MCF 10A (cell line): ENCODE data around the gene SLC7A9. TPM values are rescaled to one million over a fixed set of nuclear protein-coding genes. Genes with fewer than 3 reads are reported as not detected.

ENCODE experiments used
- BruUV-seq: library from RNA; stranded (reverse); fragments of 400-500 nt; replicated peaks from 2 replicates; lab custom pipeline; 2021; lab: Mats Ljungman, UMichigan
- CTCF ChIA-PET: fragments of 300-600 bp; sonication (Branson Sonifier 250); formaldehyde crosslinking; extraction: SDS; loops from one replicate; lab custom pipeline; 2021; ENCODE audit warnings: antibody characterized with exemption, inconsistent platforms; lab: Yijun Ruan, JAX
- POLR2A ChIA-PET: fragments of 300-600, 350-650 bp; sonication (Branson Sonifier 250); formaldehyde crosslinking; extraction: SDS; loops from one replicate; lab custom pipeline; 2020; ENCODE audit warnings: antibody characterized with exemption, inconsistent platforms; lab: Yijun Ruan, JAX
- DNase-seq: peaks from one replicate; pipeline ENCODE4 v3.0.0-alpha.2; 2018; ENCODE audit not compliant: unreplicated experiment
- H3K27ac Mint-ChIP-seq: one replicate; pipeline ENCODE4 v1.8.0; 2022; ENCODE audit warnings: mild to moderate bottlenecking, low read depth, mixed read lengths; ENCODE audit not compliant: unreplicated experiment
- H3K27me3 Mint-ChIP-seq: one replicate; pipeline ENCODE4 v1.8.0; 2022; ENCODE audit warnings: mixed read lengths; ENCODE audit not compliant: insufficient read depth, unreplicated experiment
- H3K36me3 Mint-ChIP-seq: one replicate; pipeline ENCODE4 v1.8.0; 2022; ENCODE audit warnings: mild to moderate bottlenecking, moderate library complexity, mixed read lengths; ENCODE audit not compliant: insufficient read depth, unreplicated experiment
- H3K4me1 Mint-ChIP-seq: one replicate; pipeline ENCODE4 v1.8.0; 2022; ENCODE audit warnings: mixed read lengths; ENCODE audit not compliant: insufficient read depth, unreplicated experiment
- H3K4me3 Mint-ChIP-seq: one replicate; pipeline ENCODE4 v1.8.0; 2022; ENCODE audit warnings: mild to moderate bottlenecking, moderate library complexity, mixed read lengths; ENCODE audit not compliant: unreplicated experiment
- H3K9me3 Mint-ChIP-seq: one replicate; pipeline ENCODE4 v1.8.0; 2022; ENCODE audit warnings: mixed read lengths; ENCODE audit not compliant: unreplicated experiment
- intact Hi-C: fragments of 100-400 bp; cut with micrococcal nuclease; formaldehyde crosslinking; loops from 2 replicates; pipeline ENCODE4 v1.14.1; 2022
- total RNA-seq: library from RNA; stranded (reverse); gene quantifications from 2 replicates; pipeline ENCODE4 v1.2.3, GENCODE V29; 2022
- TF ChIP-seq, protein P1 (sequence below): fragments of 200-600 bp; IDR thresholded peaks from one replicate; pipeline ENCODE4 v1.8.0; 2022; ENCODE audit warnings: antibody characterized with exemption, mild to moderate bottlenecking; ENCODE audit not compliant: unreplicated experiment

The SLC7A9 gene
- total RNA-seq, 1 experiment from 2014 or later: not detected

GRCh38 chr19:32914879-32915660 is 45.5 kb upstream of the SLC7A9 start:
- ChIA-PET CTCF (interaction anchor here (0.6 to 0.9 kb wide), 4 partner anchors 13 to 56 kb away, joined by 3 to 6 read pairs (median 4); no protein-coding TSS in a partner anchor), POLR2A (interaction anchor here (0.6 kb wide), 1 partner anchor 8 kb away, joined by 5 read pairs; no protein-coding TSS in a partner anchor)
- no peaks in the 10 kb centered on the region for H3K4me1 Mint-ChIP-seq
- intact Hi-C loops: no loop called here
- H3K9me3 Mint-ChIP-seq: no peaks in the 10 kb centered on the region
- H3K27me3 Mint-ChIP-seq: no peaks in the 10 kb centered on the region
- peak; percentile 2 for DNase-seq
- no peak overlapping the region for H3K27ac Mint-ChIP-seq
- BruUV-seq: no TSS peak
- TF ChIP-seq, protein P1, sequence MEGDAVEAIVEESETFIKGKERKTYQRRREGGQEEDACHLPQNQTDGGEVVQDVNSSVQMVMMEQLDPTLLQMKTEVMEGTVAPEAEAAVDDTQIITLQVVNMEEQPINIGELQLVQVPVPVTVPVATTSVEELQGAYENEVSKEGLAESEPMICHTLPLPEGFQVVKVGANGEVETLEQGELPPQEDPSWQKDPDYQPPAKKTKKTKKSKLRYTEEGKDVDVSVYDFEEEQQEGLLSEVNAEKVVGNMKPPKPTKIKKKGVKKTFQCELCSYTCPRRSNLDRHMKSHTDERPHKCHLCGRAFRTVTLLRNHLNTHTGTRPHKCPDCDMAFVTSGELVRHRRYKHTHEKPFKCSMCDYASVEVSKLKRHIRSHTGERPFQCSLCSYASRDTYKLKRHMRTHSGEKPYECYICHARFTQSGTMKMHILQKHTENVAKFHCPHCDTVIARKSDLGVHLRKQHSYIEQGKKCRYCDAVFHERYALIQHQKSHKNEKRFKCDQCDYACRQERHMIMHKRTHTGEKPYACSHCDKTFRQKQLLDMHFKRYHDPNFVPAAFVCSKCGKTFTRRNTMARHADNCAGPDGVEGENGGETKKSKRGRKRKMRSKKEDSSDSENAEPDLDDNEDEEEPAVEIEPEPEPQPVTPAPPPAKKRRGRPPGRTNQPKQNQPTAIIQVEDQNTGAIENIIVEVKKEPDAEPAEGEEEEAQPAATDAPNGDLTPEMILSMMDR: no peak
- no peak overlapping the region for H3K4me3 Mint-ChIP-seq
- H3K36me3 Mint-ChIP-seq: peaks cover 26% of the 10 kb centered on the region

DNA sequence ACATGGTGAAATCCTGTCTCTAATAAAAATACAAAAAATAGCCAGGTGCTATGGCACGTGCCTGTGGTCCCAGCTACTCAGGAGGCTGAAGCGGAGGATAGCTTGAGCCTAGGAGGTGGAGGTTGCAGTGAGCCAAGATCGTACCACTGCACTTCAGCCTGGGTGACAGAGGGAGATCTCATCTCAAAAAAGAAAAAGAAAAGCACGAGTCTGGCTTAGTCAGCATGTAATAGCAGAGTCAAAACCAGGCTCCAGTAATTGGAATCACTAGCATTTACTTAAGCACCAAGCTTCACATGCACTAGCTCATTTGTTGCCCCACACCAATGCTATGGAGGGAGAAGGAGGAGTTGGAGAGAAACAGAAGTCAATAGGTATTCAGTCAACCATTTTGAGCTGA is 41.9 kb upstream of the SLC7A9 start:
- intact Hi-C loops: no loop called here
- TF ChIP-seq, protein P1: no peak
- H3K4me3 Mint-ChIP-seq: no peak overlapping the region
- CTCF ChIA-PET: interaction anchor here (0.7 kb wide), 1 partner anchor 67 kb away, joined by 3 read pairs; no protein-coding TSS in a partner anchor
- no peaks in the 10 kb centered on the region for H3K9me3 Mint-ChIP-seq
- no TSS peak for BruUV-seq
- no peak for DNase-seq
- peaks cover 6% of the 10 kb centered on the region for H3K4me1 Mint-ChIP-seq
- H3K36me3 Mint-ChIP-seq: peaks cover 21% of the 10 kb centered on the region
- no peaks in the 10 kb centered on the region for H3K27me3 Mint-ChIP-seq
- no peak overlapping the region for H3K27ac Mint-ChIP-seq
- POLR2A ChIA-PET: no interaction called here

GRCh38 chr19:32910874-32911273 is 41.3 kb upstream of the SLC7A9 start:
- POLR2A ChIA-PET: no interaction called here
- Mint-ChIP-seq H3K4me1 (peaks cover 6% of the 10 kb centered on the region), H3K27me3 (no peaks in the 10 kb centered on the region), H3K4me3 (no peak overlapping the region), H3K36me3 (peaks cover 21% of the 10 kb centered on the region), H3K27ac (no peak overlapping the region), H3K9me3 (no peaks in the 10 kb centered on the region)
- intact Hi-C loops: no loop called here
- BruUV-seq: no TSS peak
- TF ChIP-seq, protein P1: no peak
- no peak for DNase-seq
- CTCF ChIA-PET: interaction anchor here (0.7 kb wide), 1 partner anchor 67 kb away, joined by 3 read pairs; no protein-coding TSS in a partner anchor

DNA sequence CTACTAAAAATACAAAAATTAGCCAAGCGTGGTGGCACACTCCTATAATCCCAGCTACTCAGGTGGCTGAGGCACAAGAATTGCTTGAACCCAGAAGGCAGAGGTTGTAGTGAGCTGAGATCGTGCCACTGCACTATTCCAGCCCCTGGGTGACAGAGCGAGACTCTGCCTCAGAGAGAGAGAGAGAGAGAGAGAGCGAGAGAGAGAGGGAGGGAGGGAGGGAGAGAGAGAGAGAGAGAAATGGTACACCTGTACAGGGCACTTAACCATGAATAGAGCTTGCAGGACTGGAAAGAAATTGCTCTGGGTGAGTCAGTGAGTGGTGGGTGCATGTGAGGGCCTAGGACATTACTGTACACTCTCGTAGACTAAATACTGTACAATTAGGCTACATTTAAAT is 40.5 kb upstream of the SLC7A9 start:
- intact Hi-C loops: no loop called here
- DNase-seq: no peak
- CTCF ChIA-PET: no interaction called here
- H3K4me3 Mint-ChIP-seq: no peak overlapping the region
- H3K36me3 Mint-ChIP-seq: peaks cover 16% of the 10 kb centered on the region
- BruUV-seq: no TSS peak
- H3K9me3 Mint-ChIP-seq: no peaks in the 10 kb centered on the region
- H3K4me1 Mint-ChIP-seq: peaks cover 6% of the 10 kb centered on the region
- no peak overlapping the region for H3K27ac Mint-ChIP-seq
- POLR2A ChIA-PET: no interaction called here
- TF ChIP-seq, protein P1: no peak
- H3K27me3 Mint-ChIP-seq: no peaks in the 10 kb centered on the region
